WTC11 (cell line): ENCODE results near the gene FRMD4A. TPM values are rescaled to one million over a fixed set of nuclear protein-coding genes. Genes with fewer than 3 reads are reported as not detected.

Experiments used
- ATAC-seq: fragments of 200-7000 bp; cut with Tn5 transposase; 2 replicates; pipeline ENCODE4 v1.10.0; 2021; ENCODE audit warnings: mild to moderate bottlenecking, moderate library complexity
- CTCF ChIA-PET: fragments of 300-600 bp; sonication (Branson Sonifier 250); formaldehyde crosslinking; loops from one replicate; lab custom pipeline; 2021; ENCODE audit warnings: antibody characterized with exemption; lab: Charles Lee
- POLR2A ChIA-PET: fragments of 350-600 bp; sonication (Branson Sonifier 250); formaldehyde crosslinking; loops from one replicate; lab custom pipeline; 2021; ENCODE audit warnings: antibody characterized with exemption; lab: Charles Lee
- DNase-seq: peaks from one replicate; pipeline ENCODE4 v3.0.0; 2021; ENCODE audit warnings: low spot score
- H3K27ac Mint-ChIP-seq: 2 replicates; pipeline ENCODE4 v1.8.0; 2021; ENCODE audit warnings: mixed read lengths
- H3K27me3 Mint-ChIP-seq: 2 replicates; pipeline ENCODE4 v1.8.0; 2021; ENCODE audit warnings: low read depth, mild to moderate bottlenecking, moderate library complexity, mixed read lengths
- H3K36me3 Mint-ChIP-seq: 2 replicates; pipeline ENCODE4 v1.8.0; 2021; ENCODE audit warnings: mixed read lengths
- H3K4me1 Mint-ChIP-seq: 2 replicates; pipeline ENCODE4 v1.8.0; 2022; ENCODE audit warnings: mixed read lengths
- H3K4me3 Mint-ChIP-seq: 2 replicates; pipeline ENCODE4 v1.8.0; 2021; ENCODE audit warnings: mild to moderate bottlenecking, moderate library complexity, mixed read lengths
- H3K9me3 Mint-ChIP-seq: 2 replicates; pipeline ENCODE4 v1.8.0; 2021; ENCODE audit warnings: mixed read lengths
- ARID4B ChIP-seq: sonication (generic); formaldehyde crosslinking; IDR thresholded peaks from 2 replicates; pipeline ENCODE4 v1.8.0; 2023; ENCODE audit warnings: missing genetic modification reagents, mild to moderate bottlenecking, borderline replicate concordance
- E2F1 ChIP-seq: sonication (generic); formaldehyde crosslinking; IDR thresholded peaks from 2 replicates; pipeline ENCODE4 v1.8.0; 2022; ENCODE audit warnings: mild to moderate bottlenecking, missing genetic modification reagents
- E2F5 ChIP-seq: sonication (generic); formaldehyde crosslinking; IDR thresholded peaks from 2 replicates; pipeline ENCODE4 v1.8.1; 2022; ENCODE audit warnings: mild to moderate bottlenecking, moderate library complexity, missing genetic modification reagents
- GRHL2 ChIP-seq: fragments of 250-450 bp; sonication (Bioruptor Pico); IDR thresholded peaks from 2 replicates; pipeline ENCODE4 v1.8.0; 2022; ENCODE audit warnings: mild to moderate bottlenecking, moderate library complexity; ENCODE audit not compliant: insufficient replicate concordance, severe bottlenecking
- IRF2 ChIP-seq: sonication (generic); formaldehyde crosslinking; IDR thresholded peaks from 2 replicates; pipeline ENCODE4 v1.8.0; 2022; ENCODE audit warnings: low read depth, missing genetic modification reagents, borderline replicate concordance
- MAX ChIP-seq: sonication (generic); formaldehyde crosslinking; IDR thresholded peaks from 2 replicates; pipeline ENCODE4 v1.8.0; 2022; ENCODE audit warnings: mild to moderate bottlenecking, missing genetic modification reagents
- NFATC4 ChIP-seq: fragments of 250-450 bp; sonication (Bioruptor Pico); IDR thresholded peaks from 2 replicates; pipeline ENCODE4 v1.9.0; 2021; ENCODE audit warnings: mild to moderate bottlenecking
- ZNF121 ChIP-seq: sonication (generic); formaldehyde crosslinking; IDR thresholded peaks from 2 replicates; pipeline ENCODE4 v1.8.0; 2023; ENCODE audit warnings: missing genetic modification reagents
- ZNF138 ChIP-seq: sonication (generic); formaldehyde crosslinking; conservative IDR thresholded peaks from 2 replicates; pipeline ENCODE4 v1.8.1; 2022; ENCODE audit warnings: mild to moderate bottlenecking, moderate library complexity, missing genetic modification reagents
- ZNF263 ChIP-seq: sonication (generic); formaldehyde crosslinking; IDR thresholded peaks from 2 replicates; pipeline ENCODE4 v1.8.1; 2022; ENCODE audit warnings: low read depth, mild to moderate bottlenecking, moderate library complexity, missing genetic modification reagents
- ZNF396 ChIP-seq: fragments of 250-450 bp; sonication (Bioruptor Pico); IDR thresholded peaks from 2 replicates; pipeline ENCODE4 v1.8.0; 2021; ENCODE audit warnings: mild to moderate bottlenecking, moderate library complexity, borderline replicate concordance
- ZNF423 ChIP-seq: fragments of 250-450 bp; sonication (Bioruptor Pico); IDR thresholded peaks from 2 replicates; pipeline ENCODE4 v2.1.2; 2022; ENCODE audit warnings: mild to moderate bottlenecking, moderate library complexity
- total RNA-seq: library from RNA; stranded (reverse); gene quantifications from 3 replicates; pipeline ENCODE4 v1.2.3, GENCODE V29; 2021
- TF ChIP-seq, protein P1 (sequence below): fragments of 200-600 bp; IDR thresholded peaks from 2 replicates; pipeline ENCODE4 v1.8.0; 2022; ENCODE audit warnings: antibody characterized with exemption
- TF ChIP-seq, protein P2 (sequence below): sonication (generic); formaldehyde crosslinking; IDR thresholded peaks from 2 replicates; pipeline ENCODE4 v1.8.0; 2022; ENCODE audit warnings: mild to moderate bottlenecking, missing genetic modification reagents
- TF ChIP-seq, protein P3 (sequence below): fragments of 250-450 bp; sonication (Bioruptor Pico); IDR thresholded peaks from 2 replicates; pipeline ENCODE4 v1.9.0; 2021; ENCODE audit warnings: mild to moderate bottlenecking
- TF ChIP-seq, protein P4 (sequence below): sonication (generic); formaldehyde crosslinking; IDR thresholded peaks from 2 replicates; pipeline ENCODE4 v1.8.1; 2023; ENCODE audit warnings: mild to moderate bottlenecking, missing genetic modification reagents
- TF ChIP-seq, protein P5 (sequence below): fragments of 250-450 bp; sonication (Bioruptor Pico); IDR thresholded peaks from 2 replicates; pipeline ENCODE4 v1.9.0; 2021; ENCODE audit warnings: mild to moderate bottlenecking
- TF ChIP-seq, protein P6 (sequence below): fragments of 250-450 bp; sonication (Bioruptor Pico); conservative IDR thresholded peaks from 2 replicates; pipeline ENCODE4 v1.9.0; 2021; ENCODE audit warnings: mild to moderate bottlenecking

Gene FRMD4A
- total RNA-seq, 1 experiment from 2014 or later: 35.5 TPM

DNA sequence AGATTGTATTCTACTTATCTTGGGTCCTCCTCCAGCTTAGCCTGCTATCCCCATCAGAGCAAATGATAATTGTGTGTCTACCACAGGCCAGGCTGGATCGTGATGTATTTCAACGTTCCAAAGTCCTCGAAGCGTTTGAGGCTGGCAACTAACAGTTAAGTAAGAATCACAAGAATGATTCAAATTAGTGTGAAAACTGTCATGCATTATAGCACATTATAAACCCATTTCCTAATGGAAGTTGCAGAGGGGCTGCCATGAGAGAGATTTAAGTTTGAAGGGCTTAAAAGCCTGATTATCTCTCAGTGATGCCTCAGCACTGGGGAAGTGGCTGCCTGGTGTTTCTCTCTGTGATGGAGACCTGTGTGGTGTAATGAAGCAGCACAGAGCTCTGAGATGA, 119.1 kb downstream of the FRMD4A start:
- TF ChIP-seq, protein P1, sequence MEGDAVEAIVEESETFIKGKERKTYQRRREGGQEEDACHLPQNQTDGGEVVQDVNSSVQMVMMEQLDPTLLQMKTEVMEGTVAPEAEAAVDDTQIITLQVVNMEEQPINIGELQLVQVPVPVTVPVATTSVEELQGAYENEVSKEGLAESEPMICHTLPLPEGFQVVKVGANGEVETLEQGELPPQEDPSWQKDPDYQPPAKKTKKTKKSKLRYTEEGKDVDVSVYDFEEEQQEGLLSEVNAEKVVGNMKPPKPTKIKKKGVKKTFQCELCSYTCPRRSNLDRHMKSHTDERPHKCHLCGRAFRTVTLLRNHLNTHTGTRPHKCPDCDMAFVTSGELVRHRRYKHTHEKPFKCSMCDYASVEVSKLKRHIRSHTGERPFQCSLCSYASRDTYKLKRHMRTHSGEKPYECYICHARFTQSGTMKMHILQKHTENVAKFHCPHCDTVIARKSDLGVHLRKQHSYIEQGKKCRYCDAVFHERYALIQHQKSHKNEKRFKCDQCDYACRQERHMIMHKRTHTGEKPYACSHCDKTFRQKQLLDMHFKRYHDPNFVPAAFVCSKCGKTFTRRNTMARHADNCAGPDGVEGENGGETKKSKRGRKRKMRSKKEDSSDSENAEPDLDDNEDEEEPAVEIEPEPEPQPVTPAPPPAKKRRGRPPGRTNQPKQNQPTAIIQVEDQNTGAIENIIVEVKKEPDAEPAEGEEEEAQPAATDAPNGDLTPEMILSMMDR: no peak
- TF ChIP-seq, protein P2, sequence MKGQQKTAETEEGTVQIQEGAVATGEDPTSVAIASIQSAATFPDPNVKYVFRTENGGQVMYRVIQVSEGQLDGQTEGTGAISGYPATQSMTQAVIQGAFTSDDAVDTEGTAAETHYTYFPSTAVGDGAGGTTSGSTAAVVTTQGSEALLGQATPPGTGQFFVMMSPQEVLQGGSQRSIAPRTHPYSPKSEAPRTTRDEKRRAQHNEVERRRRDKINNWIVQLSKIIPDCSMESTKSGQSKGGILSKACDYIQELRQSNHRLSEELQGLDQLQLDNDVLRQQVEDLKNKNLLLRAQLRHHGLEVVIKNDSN (CRISPR knock-in tag): no peak
- TF ChIP-seq E2F5: no peak
- no peak for TF ChIP-seq IRF2 (CRISPR knock-in tag)
- TF ChIP-seq ZNF138: no peak
- TF ChIP-seq, protein P3, sequence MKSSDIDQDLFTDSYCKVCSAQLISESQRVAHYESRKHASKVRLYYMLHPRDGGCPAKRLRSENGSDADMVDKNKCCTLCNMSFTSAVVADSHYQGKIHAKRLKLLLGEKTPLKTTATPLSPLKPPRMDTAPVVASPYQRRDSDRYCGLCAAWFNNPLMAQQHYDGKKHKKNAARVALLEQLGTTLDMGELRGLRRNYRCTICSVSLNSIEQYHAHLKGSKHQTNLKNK (CRISPR knock-in tag): no peak
- TF ChIP-seq, protein P4, sequence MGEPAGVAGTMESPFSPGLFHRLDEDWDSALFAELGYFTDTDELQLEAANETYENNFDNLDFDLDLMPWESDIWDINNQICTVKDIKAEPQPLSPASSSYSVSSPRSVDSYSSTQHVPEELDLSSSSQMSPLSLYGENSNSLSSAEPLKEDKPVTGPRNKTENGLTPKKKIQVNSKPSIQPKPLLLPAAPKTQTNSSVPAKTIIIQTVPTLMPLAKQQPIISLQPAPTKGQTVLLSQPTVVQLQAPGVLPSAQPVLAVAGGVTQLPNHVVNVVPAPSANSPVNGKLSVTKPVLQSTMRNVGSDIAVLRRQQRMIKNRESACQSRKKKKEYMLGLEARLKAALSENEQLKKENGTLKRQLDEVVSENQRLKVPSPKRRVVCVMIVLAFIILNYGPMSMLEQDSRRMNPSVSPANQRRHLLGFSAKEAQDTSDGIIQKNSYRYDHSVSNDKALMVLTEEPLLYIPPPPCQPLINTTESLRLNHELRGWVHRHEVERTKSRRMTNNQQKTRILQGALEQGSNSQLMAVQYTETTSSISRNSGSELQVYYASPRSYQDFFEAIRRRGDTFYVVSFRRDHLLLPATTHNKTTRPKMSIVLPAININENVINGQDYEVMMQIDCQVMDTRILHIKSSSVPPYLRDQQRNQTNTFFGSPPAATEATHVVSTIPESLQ (CRISPR knock-in tag): no peak
- TF ChIP-seq ZNF121 (CRISPR knock-in tag): no peak
- no peak for TF ChIP-seq ZNF396
- TF ChIP-seq ZNF423 (CRISPR knock-in tag): no peak
- no peak for TF ChIP-seq ZNF263
- TF ChIP-seq, protein P5, sequence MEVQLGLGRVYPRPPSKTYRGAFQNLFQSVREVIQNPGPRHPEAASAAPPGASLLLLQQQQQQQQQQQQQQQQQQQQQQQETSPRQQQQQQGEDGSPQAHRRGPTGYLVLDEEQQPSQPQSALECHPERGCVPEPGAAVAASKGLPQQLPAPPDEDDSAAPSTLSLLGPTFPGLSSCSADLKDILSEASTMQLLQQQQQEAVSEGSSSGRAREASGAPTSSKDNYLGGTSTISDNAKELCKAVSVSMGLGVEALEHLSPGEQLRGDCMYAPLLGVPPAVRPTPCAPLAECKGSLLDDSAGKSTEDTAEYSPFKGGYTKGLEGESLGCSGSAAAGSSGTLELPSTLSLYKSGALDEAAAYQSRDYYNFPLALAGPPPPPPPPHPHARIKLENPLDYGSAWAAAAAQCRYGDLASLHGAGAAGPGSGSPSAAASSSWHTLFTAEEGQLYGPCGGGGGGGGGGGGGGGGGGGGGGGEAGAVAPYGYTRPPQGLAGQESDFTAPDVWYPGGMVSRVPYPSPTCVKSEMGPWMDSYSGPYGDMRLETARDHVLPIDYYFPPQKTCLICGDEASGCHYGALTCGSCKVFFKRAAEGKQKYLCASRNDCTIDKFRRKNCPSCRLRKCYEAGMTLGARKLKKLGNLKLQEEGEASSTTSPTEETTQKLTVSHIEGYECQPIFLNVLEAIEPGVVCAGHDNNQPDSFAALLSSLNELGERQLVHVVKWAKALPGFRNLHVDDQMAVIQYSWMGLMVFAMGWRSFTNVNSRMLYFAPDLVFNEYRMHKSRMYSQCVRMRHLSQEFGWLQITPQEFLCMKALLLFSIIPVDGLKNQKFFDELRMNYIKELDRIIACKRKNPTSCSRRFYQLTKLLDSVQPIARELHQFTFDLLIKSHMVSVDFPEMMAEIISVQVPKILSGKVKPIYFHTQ: no peak
- ATAC-seq: no peak
- ChIA-PET POLR2A (no interaction called here), CTCF (interaction anchor here (1.0 to 2.1 kb wide), 3 partner anchors 11 to 33 kb away, joined by 3 to 11 read pairs (median 9); no protein-coding TSS in a partner anchor)
- Mint-ChIP-seq H3K9me3 (peaks cover 7% of the 10 kb centered on the region), H3K27me3 (no peaks in the 10 kb centered on the region), H3K27ac (no peak overlapping the region), H3K36me3 (no peaks in the 10 kb centered on the region), H3K4me3 (no peak overlapping the region), H3K4me1 (no peaks in the 10 kb centered on the region)
- DNase-seq: no peak

DNA sequence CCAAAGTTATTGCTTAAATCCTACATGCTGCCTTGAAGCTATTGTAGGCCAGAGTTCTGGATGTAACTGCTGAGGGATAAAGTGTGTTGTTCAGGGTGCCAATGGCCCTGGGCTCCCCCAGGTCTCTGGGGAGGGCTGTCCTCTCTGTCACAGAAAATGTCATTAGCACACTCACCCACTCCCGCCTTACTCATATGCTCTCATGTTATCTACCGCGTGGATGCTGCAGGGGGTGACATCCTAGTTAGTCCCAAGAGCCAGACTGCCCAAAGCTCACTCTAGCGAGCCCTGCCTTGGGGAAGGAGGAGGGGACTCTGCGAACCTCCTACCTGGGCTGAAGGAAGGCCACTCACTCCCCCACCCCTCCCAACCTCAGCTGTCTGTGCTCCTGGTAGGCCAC, 122.5 kb downstream of the FRMD4A start:
- no peaks in the 10 kb centered on the region for H3K36me3 Mint-ChIP-seq
- ATAC-seq: 0 out of 2 replicates have a peak, but pooled peaks have one; percentile 20
- H3K4me3 Mint-ChIP-seq: no peak overlapping the region
- CTCF ChIA-PET: no interaction called here
- POLR2A ChIA-PET: no interaction called here
- no peak overlapping the region for H3K27ac Mint-ChIP-seq
- DNase-seq: no peak
- H3K4me1 Mint-ChIP-seq: peaks cover 21% of the 10 kb centered on the region
- H3K9me3 Mint-ChIP-seq: 0 out of 2 replicates have a peak, but pooled peaks cover 3% of the 10 kb centered on the region
- no peaks in the 10 kb centered on the region for H3K27me3 Mint-ChIP-seq
- no peak for TF ChIP-seq MAX (CRISPR knock-in tag)
- no peak for TF ChIP-seq GRHL2 (CRISPR knock-in tag)
- no peak for TF ChIP-seq NFATC4 (CRISPR knock-in tag)
- TF ChIP-seq ARID4B (CRISPR knock-in tag): no peak
- TF ChIP-seq, protein P6, sequence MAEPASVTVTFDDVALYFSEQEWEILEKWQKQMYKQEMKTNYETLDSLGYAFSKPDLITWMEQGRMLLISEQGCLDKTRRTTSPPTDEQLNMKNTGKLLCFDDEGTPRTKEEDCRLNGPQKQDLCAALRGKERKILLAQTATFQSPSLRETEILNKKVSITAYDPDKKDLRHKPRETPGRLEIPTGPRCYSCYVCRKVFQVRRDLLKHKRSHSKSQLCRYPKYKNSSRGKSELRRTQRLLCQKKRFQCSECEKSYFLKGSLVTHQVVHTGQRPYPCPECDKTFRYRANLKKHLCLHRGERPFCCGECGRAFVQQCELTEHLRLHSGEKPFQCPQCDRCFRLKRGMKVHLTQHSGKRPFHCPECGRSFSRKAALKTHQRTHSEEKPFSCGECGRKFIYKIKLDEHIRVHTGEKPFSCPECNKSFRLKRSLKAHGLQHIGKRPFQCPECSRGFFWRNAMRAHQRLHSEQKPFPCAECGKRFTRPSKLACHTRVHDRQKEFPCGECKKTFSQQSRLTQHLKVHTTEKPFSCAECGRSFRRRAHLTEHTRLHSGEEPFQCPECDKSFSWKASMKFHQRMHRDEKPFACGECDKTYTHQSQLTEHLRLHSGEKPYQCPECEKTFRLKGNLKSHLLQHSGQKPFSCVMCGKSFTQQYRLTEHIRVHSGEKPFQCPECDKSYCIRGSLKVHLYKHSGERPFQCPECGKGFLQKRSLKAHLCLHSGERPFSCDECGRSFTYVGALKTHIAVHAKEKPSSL (CRISPR knock-in tag): no peak
- TF ChIP-seq E2F1 (CRISPR knock-in tag): no peak
- TF ChIP-seq ZNF263: no peak
